Osteoblast (primary cell): ENCODE results near the gene FES. TPM values are rescaled to one million over a fixed set of nuclear protein-coding genes. Genes with fewer than 3 reads are reported as not detected.
"Not testable (repeated sequence)": the region's sequence is repeated elsewhere in the genome, so short reads cannot be mapped to it uniquely, and the experiment has no call there.

Experiments
- DNase-seq: peaks from one replicate; pipeline ENCODE4 v3.0.0; 2011; ENCODE audit warnings: low spot score, mixed read lengths; ENCODE audit not compliant: insufficient read length; ENCODE audit errors: missing footprints
- H2AFZ ChIP-seq: 2 replicates; pipeline ENCODE4 v1.6.0; 2011; ENCODE audit warnings: mild to moderate bottlenecking, low read length
- H3K27ac ChIP-seq: 2 replicates; pipeline ENCODE4 v1.5.1; 2011; ENCODE audit warnings: mild to moderate bottlenecking, low read depth, low read length, moderate library complexity
- H3K27me3 ChIP-seq: 2 replicates; pipeline ENCODE4 v1.6.0; 2012; ENCODE audit warnings: mild to moderate bottlenecking, control low read depth, inconsistent platforms, low read length, moderate library complexity; ENCODE audit not compliant: insufficient read depth
- H3K36me3 ChIP-seq: 2 replicates; pipeline ENCODE4 v1.5.1; 2011; ENCODE audit warnings: mild to moderate bottlenecking, low read length, control low read depth, moderate library complexity; ENCODE audit not compliant: insufficient read depth
- H3K4me1 ChIP-seq: 2 replicates; pipeline ENCODE4 v1.5.1; 2011; ENCODE audit warnings: mild to moderate bottlenecking, low read length, control low read depth, moderate library complexity; ENCODE audit not compliant: insufficient read depth
- H3K4me2 ChIP-seq: 2 replicates; pipeline ENCODE4 v1.6.0; 2011; ENCODE audit warnings: mild to moderate bottlenecking, low read length; ENCODE audit not compliant: insufficient read depth
- H3K4me3 ChIP-seq: fragments of 200-600 bp; sonication (generic); 3 replicates; pipeline ENCODE4 v1.5.1; 2012; ENCODE audit warnings: mild to moderate bottlenecking, low read length, inconsistent platforms; ENCODE audit not compliant: insufficient read depth
- H3K79me2 ChIP-seq: 2 replicates; pipeline ENCODE4 v1.6.0; 2012; ENCODE audit warnings: mild to moderate bottlenecking, low read length, control low read depth, inconsistent platforms; ENCODE audit not compliant: insufficient read depth
- H3K9me3 ChIP-seq: 2 replicates; pipeline ENCODE4 v1.5.1; 2011; ENCODE audit warnings: low read depth, low read length, control low read depth
- H4K20me1 ChIP-seq: 2 replicates; pipeline ENCODE4 v1.6.0; 2012; ENCODE audit warnings: mild to moderate bottlenecking, low read length, control low read depth; ENCODE audit not compliant: insufficient read depth
- CTCF ChIP-seq: IDR thresholded peaks from 2 replicates; pipeline ENCODE4 v1.5.1; 2011; ENCODE audit warnings: mild to moderate bottlenecking, low read depth, low read length, moderate library complexity; ENCODE audit errors: extremely low read depth
- total RNA-seq: library from RNA; depleted of rRNA; stranded (reverse); fragments of >200 nt; gene quantifications from 2 replicates; pipeline ENCODE4 v1.2.3, GENCODE V29; 2012

The FES gene
- total RNA-seq, 1 donor: 20.3 TPM

- Histone ChIP-seq H3K9me3 (no peaks in the 10 kb centered on the region), H3K27ac (no peak overlapping the region), H2AFZ (no peak overlapping the region), H3K36me3 (peaks cover 50% of the 10 kb centered on the region), H3K4me1 (no peaks in the 10 kb centered on the region), H3K79me2 (no peaks in the 10 kb centered on the region), H3K4me2 (no peak overlapping the region), H4K20me1 (no peaks in the 10 kb centered on the region), H3K27me3 (no peaks in the 10 kb centered on the region), H3K4me3 (no peak overlapping the region)
- no peak for TF ChIP-seq CTCF
- no peak for DNase-seq
These were observed 9.1 kb downstream of the FES start for GRCh38 chr15:90893175-90894090.

GRCh38 chr15:90895571-90896117 lies 11.3 kb downstream of the FES start:
- no peak for DNase-seq
- H3K27ac ChIP-seq: no peak overlapping the region
- H3K79me2 ChIP-seq: no peaks in the 10 kb centered on the region
- no peak overlapping the region for H3K4me3 ChIP-seq
- H3K27me3 ChIP-seq: no peaks in the 10 kb centered on the region
- no peaks in the 10 kb centered on the region for H3K4me1 ChIP-seq
- peak; percentile 21 for TF ChIP-seq CTCF
- peaks cover 41% of the 10 kb centered on the region for H3K36me3 ChIP-seq
- H4K20me1 ChIP-seq: no peaks in the 10 kb centered on the region
- no peak overlapping the region for H2AFZ ChIP-seq
- H3K4me2 ChIP-seq: no peak overlapping the region
- H3K9me3 ChIP-seq: no peaks in the 10 kb centered on the region

- H3K4me1 ChIP-seq, H3K9me3 ChIP-seq, H2AFZ ChIP-seq, H3K79me2 ChIP-seq, H3K27ac ChIP-seq, H3K27me3 ChIP-seq, H4K20me1 ChIP-seq, H3K4me2 ChIP-seq, H3K4me3 ChIP-seq: not testable (repeated sequence)
- H3K36me3 ChIP-seq: peaks cover 28% of the 10 kb centered on the region
- peak; percentile 19 for DNase-seq
These were observed 12.9 kb downstream of the FES start for GRCh38 chr15:90897131-90897655.

GRCh38 chr15:90901175-90902039 lies 17.1 kb downstream of the FES start:
- H4K20me1 ChIP-seq: peaks cover 3% of the 10 kb centered on the region
- no peaks in the 10 kb centered on the region for H3K27me3 ChIP-seq
- H3K9me3 ChIP-seq: no peaks in the 10 kb centered on the region
- peaks cover 5% of the 10 kb centered on the region for H3K36me3 ChIP-seq
- peak overlapping the region; percentile 78 for H3K4me3 ChIP-seq
- H3K27ac ChIP-seq: no peak overlapping the region
- peak overlapping the region; percentile 63 for H3K4me2 ChIP-seq
- no peaks in the 10 kb centered on the region for H3K79me2 ChIP-seq
- peak overlapping the region; percentile 89 for H2AFZ ChIP-seq
- TF ChIP-seq CTCF: no peak
- DNase-seq: peak; percentile 10
- H3K4me1 ChIP-seq: peaks cover 7% of the 10 kb centered on the region
